Measurements from ENCODE around the gene TUBE1. TPM values are rescaled to one million over a fixed set of nuclear protein-coding genes. Genes with fewer than 3 reads are reported as not detected.
"Not testable (repeated sequence)": the region's sequence is repeated elsewhere in the genome, so short reads cannot be mapped to it uniquely, and the experiment has no call there.

TUBE1 gene
- total RNA-seq, 1 donor from 2014 or later, result 26.2 TPM

DNA sequence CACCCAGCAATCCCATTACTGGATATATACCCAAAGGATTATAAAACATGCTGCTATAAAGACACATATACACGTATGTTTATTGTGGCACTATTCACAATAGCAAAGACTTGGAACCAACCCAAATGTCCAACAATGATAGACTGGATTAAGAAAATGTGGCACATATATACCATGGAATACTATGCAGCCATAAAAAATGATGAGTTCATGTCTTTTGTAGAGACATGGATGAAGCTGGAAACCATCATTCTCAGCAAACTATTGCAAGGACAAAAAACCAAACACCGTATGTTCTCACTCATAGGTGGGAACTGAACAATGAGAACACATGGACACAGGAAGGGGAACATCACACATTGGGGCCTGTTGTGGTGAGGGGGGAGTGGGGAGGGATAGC lies 18.7 kb upstream of the TUBE1 start:
- peaks cover 10% of the 10 kb centered on the region for H3K27me3 Mint-ChIP-seq (ENCODE audit: insufficient read depth)
- H3K27ac Mint-ChIP-seq; H3K36me3 Mint-ChIP-seq (ENCODE audit: low read depth); H3K4me3 Mint-ChIP-seq; intact Hi-C loops (cut with micrococcal nuclease); DNase-seq (ENCODE audit: low spot score); H3K4me1 Mint-ChIP-seq (ENCODE audit: low read depth); H3K9me3 Mint-ChIP-seq: not testable (repeated sequence)

DNA sequence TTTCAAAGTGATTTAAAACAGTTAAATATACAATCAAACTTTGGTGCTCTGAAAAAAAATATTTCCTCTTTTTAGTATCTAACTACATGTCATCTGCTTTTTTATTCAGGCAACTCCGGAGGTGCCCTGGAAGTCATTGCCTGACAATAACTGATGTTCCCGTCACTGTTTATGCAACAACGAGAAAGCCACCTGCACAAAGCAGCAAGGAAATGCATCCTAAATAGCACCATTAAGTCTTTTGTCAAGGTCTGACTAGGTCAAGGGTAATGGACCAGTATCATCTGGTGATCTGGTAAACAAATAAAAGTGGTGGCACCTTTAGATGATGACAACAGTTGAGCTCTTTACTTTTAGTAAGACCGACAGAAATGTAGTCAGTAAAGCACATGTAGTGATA lies 13.3 kb upstream of the TUBE1 start:
- Mint-ChIP-seq H3K27ac (no peak overlapping the region), H3K4me1 (ENCODE audit: low read depth) (no peaks in the 10 kb centered on the region), H3K4me3 (no peak overlapping the region), H3K9me3 (peaks cover 8% of the 10 kb centered on the region), H3K36me3 (ENCODE audit: low read depth) (peaks cover 1% of the 10 kb centered on the region), H3K27me3 (ENCODE audit: insufficient read depth) (peaks cover 13% of the 10 kb centered on the region)
- intact Hi-C loops (cut with micrococcal nuclease), result no loop called here
- DNase-seq (ENCODE audit: low spot score), result no peak

GRCh38 chr6:112096901-112097300 lies 9.6 kb upstream of the TUBE1 start:
- Mint-ChIP-seq H3K4me1 (ENCODE audit: low read depth) (no peaks in the 10 kb centered on the region), H3K27me3 (ENCODE audit: insufficient read depth) (peaks cover 22% of the 10 kb centered on the region), H3K4me3 (no peak overlapping the region), H3K36me3 (ENCODE audit: low read depth) (no peaks in the 10 kb centered on the region), H3K9me3 (no peaks in the 10 kb centered on the region), H3K27ac (no peak overlapping the region)
- DNase-seq (ENCODE audit: low spot score), result no peak
- intact Hi-C loops (cut with micrococcal nuclease), result no loop called here

- H3K27ac Mint-ChIP-seq, result no peak overlapping the region
- peaks cover 6% of the 10 kb centered on the region for H3K36me3 Mint-ChIP-seq (ENCODE audit: low read depth)
- peaks cover 19% of the 10 kb centered on the region for H3K27me3 Mint-ChIP-seq (ENCODE audit: insufficient read depth)
- DNase-seq (ENCODE audit: low spot score), result no peak
- H3K9me3 Mint-ChIP-seq, result no peaks in the 10 kb centered on the region
- intact Hi-C loops (cut with micrococcal nuclease), result loop anchor here (1.0 to 10.0 kb wide), 11 partner anchors 45 to 1769 kb away; partner anchors contain the start of genes AMD1, CDK19, MARCKS and REV3L
- H3K4me3 Mint-ChIP-seq, result no peak overlapping the region
- no peaks in the 10 kb centered on the region for H3K4me1 Mint-ChIP-seq (ENCODE audit: low read depth)
Measured at GRCh38 chr6:112087916-112088315, 634 bp upstream of the TUBE1 start.

GRCh38 chr6:112086744-112087135 lies 542 bp downstream of the TUBE1 start:
- Mint-ChIP-seq H3K27me3 (ENCODE audit: insufficient read depth) (peaks cover 8% of the 10 kb centered on the region), H3K4me3 (no peak overlapping the region), H3K36me3 (ENCODE audit: low read depth) (peaks cover 7% of the 10 kb centered on the region), H3K4me1 (ENCODE audit: low read depth) (no peaks in the 10 kb centered on the region), H3K27ac (no peak overlapping the region), H3K9me3 (no peaks in the 10 kb centered on the region)
- no peak for DNase-seq (ENCODE audit: low spot score)
- intact Hi-C loops (cut with micrococcal nuclease), result loop anchor here (1.0 to 10.0 kb wide), 11 partner anchors 44 to 1770 kb away; partner anchors contain the start of genes AMD1, CDK19, MARCKS and REV3L

GRCh38 chr6:112085286-112086065 lies 1.8 kb downstream of the TUBE1 start:
- DNase-seq (ENCODE audit: low spot score), result no peak
- Mint-ChIP-seq H3K4me1 (ENCODE audit: low read depth) (no peaks in the 10 kb centered on the region), H3K9me3 (no peaks in the 10 kb centered on the region), H3K27me3 (ENCODE audit: insufficient read depth) (no peaks in the 10 kb centered on the region), H3K36me3 (ENCODE audit: low read depth) (peaks cover 7% of the 10 kb centered on the region), H3K4me3 (peak overlapping the region; percentile 57), H3K27ac (no peak overlapping the region)
- intact Hi-C loops (cut with micrococcal nuclease), result loop anchor here (2.0 to 10.0 kb wide), 6 partner anchors 43 to 1771 kb away; partner anchors contain the start of genes AMD1, CDK19 and MARCKS

DNA sequence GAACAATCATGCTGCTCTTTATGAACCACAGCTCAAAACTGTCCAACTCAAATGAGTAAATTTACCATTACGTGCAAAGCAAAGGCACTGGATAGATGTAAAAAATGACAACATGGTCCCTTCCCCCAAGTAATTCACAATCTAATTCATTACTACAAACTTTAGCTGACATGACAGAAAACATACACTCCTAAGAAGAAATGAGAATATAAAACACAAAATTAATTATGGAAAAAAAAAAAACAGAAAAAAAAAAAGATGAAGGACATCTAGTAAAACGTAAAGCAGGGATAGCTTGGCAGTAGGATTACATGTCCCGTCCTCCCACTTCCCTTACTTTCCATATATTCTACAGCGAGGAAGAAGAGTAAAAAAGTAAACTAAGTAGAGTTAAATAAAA lies 5.7 kb downstream of the TUBE1 start:
- intact Hi-C loops (cut with micrococcal nuclease), result loop anchor here (10.0 kb wide), 2 partner anchors 1207 to 1267 kb away; partner anchors contain the start of genes AMD1 and CDK19
- H3K4me1 Mint-ChIP-seq (ENCODE audit: low read depth), result no peaks in the 10 kb centered on the region
- no peaks in the 10 kb centered on the region for H3K27me3 Mint-ChIP-seq (ENCODE audit: insufficient read depth)

GRCh38 chr6:112066606-112067005 lies 20.7 kb downstream of the TUBE1 start:
- Mint-ChIP-seq H3K4me3 (no peak overlapping the region), H3K9me3 (no peaks in the 10 kb centered on the region), H3K4me1 (ENCODE audit: low read depth) (no peaks in the 10 kb centered on the region), H3K36me3 (ENCODE audit: low read depth) (peaks cover 6% of the 10 kb centered on the region), H3K27ac (no peak overlapping the region), H3K27me3 (ENCODE audit: insufficient read depth) (no peaks in the 10 kb centered on the region)
- DNase-seq (ENCODE audit: low spot score), result no peak
- intact Hi-C loops (cut with micrococcal nuclease), result no loop called here

More for the DNA sequence above, 5.7 kb downstream of the TUBE1 start:
- Mint-ChIP-seq H3K27ac (no peak overlapping the region), H3K4me3 (no peak overlapping the region), H3K9me3 (no peaks in the 10 kb centered on the region), H3K36me3 (ENCODE audit: low read depth) (peaks cover 11% of the 10 kb centered on the region)
- no peak for DNase-seq (ENCODE audit: low spot score)

GRCh38 chr6:112065426-112065986 lies 21.8 kb downstream of the TUBE1 start:
- Mint-ChIP-seq H3K27ac (no peak overlapping the region), H3K27me3 (ENCODE audit: insufficient read depth) (no peaks in the 10 kb centered on the region), H3K4me3 (no peak overlapping the region), H3K9me3 (no peaks in the 10 kb centered on the region), H3K36me3 (ENCODE audit: low read depth) (peaks cover 5% of the 10 kb centered on the region), H3K4me1 (ENCODE audit: low read depth) (no peaks in the 10 kb centered on the region)
- intact Hi-C loops (cut with micrococcal nuclease), result no loop called here
- no peak for DNase-seq (ENCODE audit: low spot score)

DNA sequence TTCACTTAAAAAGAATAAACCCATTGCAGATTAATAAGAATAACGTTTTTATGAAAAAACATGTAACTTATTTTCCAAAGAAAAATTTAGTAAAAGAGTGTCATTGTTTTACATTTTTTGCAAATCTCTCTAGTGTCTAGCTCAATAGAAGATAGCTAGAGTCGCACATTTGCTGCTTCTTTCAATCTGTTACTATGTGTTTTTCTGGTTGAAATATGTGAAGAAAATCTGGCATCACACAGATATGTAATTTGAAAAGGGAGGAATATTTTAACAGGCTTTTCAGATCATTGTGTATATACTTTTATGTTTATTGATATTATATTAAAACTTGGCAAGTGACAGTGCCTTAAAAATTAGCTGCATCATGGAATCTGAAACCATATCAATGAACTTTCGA lies 24.3 kb downstream of the TUBE1 start:
- Mint-ChIP-seq H3K4me3 (no peak overlapping the region), H3K9me3 (no peaks in the 10 kb centered on the region), H3K27ac (no peak overlapping the region), H3K4me1 (ENCODE audit: low read depth) (no peaks in the 10 kb centered on the region), H3K27me3 (ENCODE audit: insufficient read depth) (no peaks in the 10 kb centered on the region), H3K36me3 (ENCODE audit: low read depth) (peaks cover 2% of the 10 kb centered on the region)
- no peak for DNase-seq (ENCODE audit: low spot score)
- intact Hi-C loops (cut with micrococcal nuclease), result no loop called here

GRCh38 chr6:112061605-112062004 lies 25.7 kb downstream of the TUBE1 start:
- no peaks in the 10 kb centered on the region for H3K27me3 Mint-ChIP-seq (ENCODE audit: insufficient read depth)
- no peak overlapping the region for H3K27ac Mint-ChIP-seq
- H3K4me1 Mint-ChIP-seq (ENCODE audit: low read depth), result no peaks in the 10 kb centered on the region
- no peak overlapping the region for H3K4me3 Mint-ChIP-seq
- no peaks in the 10 kb centered on the region for H3K36me3 Mint-ChIP-seq (ENCODE audit: low read depth)
- H3K9me3 Mint-ChIP-seq, result no peaks in the 10 kb centered on the region
- intact Hi-C loops (cut with micrococcal nuclease), result no loop called here
- DNase-seq (ENCODE audit: low spot score), result no peak

GRCh38 chr6:112058243-112059032 lies 28.8 kb downstream of the TUBE1 start:
- no peaks in the 10 kb centered on the region for H3K9me3 Mint-ChIP-seq
- H3K27me3 Mint-ChIP-seq (ENCODE audit: insufficient read depth), result peaks cover 4% of the 10 kb centered on the region
- no peaks in the 10 kb centered on the region for H3K36me3 Mint-ChIP-seq (ENCODE audit: low read depth)
- H3K4me1 Mint-ChIP-seq (ENCODE audit: low read depth), result no peaks in the 10 kb centered on the region
- intact Hi-C loops (cut with micrococcal nuclease), result no loop called here
- no peak overlapping the region for H3K4me3 Mint-ChIP-seq
- no peak overlapping the region for H3K27ac Mint-ChIP-seq
- DNase-seq (ENCODE audit: low spot score), result no peak
